GM23338 (cell line): ENCODE measurements around the gene UBA3.

Experiments used
- CREB1 ChIP-seq: fragments of 250-450 bp; sonication (Bioruptor Pico); IDR thresholded peaks from 2 replicates; pipeline ENCODE4 v1.5.0; 2020; ENCODE audit warnings: low read depth, mild to moderate bottlenecking, moderate library complexity
- CTCF ChIP-seq, 2 experiments: fragments of 200-600 bp in 1 of 2; sonication (generic) in 1 of 2; conservative IDR thresholded peaks; 2 replicates each; pipeline versions ENCODE4 v1.5.1 to v1.6.1; 2016 to 2017; ENCODE audit warnings: antibody characterized with exemption in 2 of 2, low read depth in 2 of 2, mild to moderate bottlenecking in 2 of 2, moderate library complexity in 1 of 2
- ETS1 ChIP-seq: IDR thresholded peaks from 2 replicates; pipeline ENCODE4 v1.6.1; 2016; ENCODE audit warnings: antibody characterized with exemption
- EZH2 ChIP-seq: fragments of 200-600 bp; sonication (generic); IDR thresholded peaks from one replicate; pipeline ENCODE4 v1.8.0; 2017; ENCODE audit warnings: antibody characterized with exemption, mild to moderate bottlenecking, low read depth; ENCODE audit not compliant: unreplicated experiment
- EZH2phosphoT487 ChIP-seq: fragments of 200-600 bp; sonication (generic); IDR thresholded peaks from one replicate; pipeline ENCODE4 v1.8.1; 2018; ENCODE audit warnings: antibody characterized with exemption; ENCODE audit not compliant: unreplicated experiment
- JUNB ChIP-seq: IDR thresholded peaks from one replicate; pipeline ENCODE4 v1.6.1; 2016; ENCODE audit warnings: antibody characterized with exemption; ENCODE audit not compliant: unreplicated experiment
- NANOG ChIP-seq: IDR thresholded peaks from 2 replicates; pipeline ENCODE4 v1.6.1; 2016; ENCODE audit warnings: antibody characterized with exemption, borderline replicate concordance
- POLR2AphosphoS5 ChIP-seq: IDR thresholded peaks from 2 replicates; pipeline ENCODE4 v1.6.1; 2016; ENCODE audit warnings: antibody characterized with exemption, low read depth
- REST ChIP-seq: IDR thresholded peaks from one replicate; pipeline ENCODE4 v1.6.1; 2018; ENCODE audit warnings: antibody characterized with exemption; ENCODE audit not compliant: unreplicated experiment
- STAT1 ChIP-seq: IDR thresholded peaks from one replicate; pipeline ENCODE4 v1.6.1; 2016; ENCODE audit warnings: antibody characterized with exemption; ENCODE audit not compliant: unreplicated experiment
- ZNF462 ChIP-seq: fragments of 250-450 bp; sonication (Bioruptor Pico); IDR thresholded peaks from 2 replicates; pipeline ENCODE4 v1.5.0; 2020; ENCODE audit warnings: mild to moderate bottlenecking, moderate library complexity

GRCh38 chr3:69058947-69059224 lies 21.3 kb downstream of the UBA3 start:
- no peak for TF ChIP-seq EZH2
- no peak for TF ChIP-seq CTCF (conservative IDR thresholded peaks at IDR 0.05; ENCODE audit: low read depth in 2 of 2)
- no peak for TF ChIP-seq JUNB
- no peak for TF ChIP-seq STAT1
- no peak for TF ChIP-seq NANOG
- no peak for TF ChIP-seq ETS1
- no peak for TF ChIP-seq EZH2phosphoT487
- no peak for TF ChIP-seq REST
- TF ChIP-seq POLR2AphosphoS5, result no peak
- no peak for TF ChIP-seq CREB1 (CRISPR knock-in tag)
- no peak for TF ChIP-seq ZNF462 (CRISPR knock-in tag)
